Endothelial cell of umbilical vein (primary cell): ENCODE measurements around the gene GADD45A. TPM values are rescaled to one million over a fixed set of nuclear protein-coding genes. Genes with fewer than 3 reads are reported as not detected.
A peak's percentile ranks its signal among the peaks of the same experiment; 100 is the strongest.

ENCODE experiments used
- BruUV-seq: library from RNA; stranded (reverse); fragments of 400-500 nt; replicated peaks from 2 replicates; lab custom pipeline; 2021; lab: Mats Ljungman, UMichigan
- CTCF ChIA-PET: fragments of 300-600, 350-600 bp; sonication (Branson Sonifier 250); formaldehyde crosslinking; loops from one replicate; lab custom pipeline; 2021; ENCODE audit warnings: antibody characterized with exemption, inconsistent platforms; lab: Charles Lee
- POLR2A ChIA-PET: fragments of 300-600, 350-600 bp; sonication (Branson Sonifier 250); formaldehyde crosslinking; loops from one replicate; lab custom pipeline; 2021; ENCODE audit warnings: antibody characterized with exemption, inconsistent platforms; lab: Charles Lee
- DNase-seq: peaks from one replicate; pipeline ENCODE4 v3.0.0-alpha.2; 2011; ENCODE audit warnings: low read depth, low spot score
- FAIRE-seq: peaks from 2 replicates; lab custom pipeline; 2011; peaks lifted over from hg19 to GRCh38; lab: Jason Lieb, UNC
- H2AFZ ChIP-seq: 2 replicates; pipeline ENCODE4 v1.6.0; 2012; ENCODE audit warnings: low read depth, low read length, control low read depth, inconsistent platforms
- H3K27ac ChIP-seq: 2 replicates; pipeline ENCODE4 v1.5.1; 2011; ENCODE audit warnings: low read depth, mild to moderate bottlenecking, control low read depth, low read length, moderate library complexity; ENCODE audit not compliant: insufficient read depth
- H3K27me3 ChIP-seq, 2 experiments: 2 replicates each; pipeline versions ENCODE4 v1.6.0 to v1.6.1; 2011; ENCODE audit warnings: low read length in 2 of 2, mixed read lengths in 1 of 2; ENCODE audit not compliant: control insufficient read depth in 2 of 2, insufficient read depth in 2 of 2
- H3K36me3 ChIP-seq, 2 experiments: 2 replicates in 1 of 2; 3 replicates in 1 of 2; pipeline ENCODE4 v1.5.1; 2011; ENCODE audit warnings: low read length in 2 of 2, mild to moderate bottlenecking in 1 of 2, moderate library complexity in 1 of 2; ENCODE audit not compliant: control insufficient read depth in 2 of 2, insufficient read depth in 2 of 2; ENCODE audit errors: extremely low read depth in 1 of 2
- H3K4me1 ChIP-seq: 3 replicates; pipeline ENCODE4 v1.5.1; 2011; ENCODE audit warnings: mild to moderate bottlenecking, low read length; ENCODE audit not compliant: control insufficient read depth, insufficient read depth; ENCODE audit errors: extremely low read depth
- H3K4me2 ChIP-seq: 2 replicates; pipeline ENCODE4 v1.6.1; 2011; ENCODE audit warnings: low read length, control low read depth, mixed read lengths; ENCODE audit not compliant: insufficient read depth
- H3K4me3 ChIP-seq, 3 experiments: fragments of 200-600 bp in 1 of 3; sonication (generic), shearing (Covaris generic) in 1 of 3; replicated peaks in 1 of 3; 2 replicates each; pipeline ENCODE4 v1.5.1; 2011 to 2016; ENCODE audit warnings: control low read depth in 3 of 3, low read length in 3 of 3, mild to moderate bottlenecking in 2 of 3, inconsistent platforms in 1 of 3, low read depth in 1 of 3, moderate library complexity in 1 of 3; ENCODE audit not compliant: insufficient read depth in 1 of 3
- H3K79me2 ChIP-seq: 2 replicates; pipeline ENCODE4 v1.6.0; 2012; ENCODE audit warnings: low read length, inconsistent platforms; ENCODE audit not compliant: control insufficient read depth, insufficient read depth
- H3K9ac ChIP-seq: replicated peaks from 2 replicates; pipeline ENCODE3; 2011; ENCODE audit warnings: low read length, control low read depth; ENCODE audit not compliant: insufficient read depth; ENCODE audit errors: extremely low read depth
- H3K9me1 ChIP-seq: replicated peaks from 3 replicates; pipeline ENCODE4 v1.6.0; 2011; ENCODE audit warnings: mild to moderate bottlenecking, low read length; ENCODE audit not compliant: control insufficient read depth, insufficient read depth; ENCODE audit errors: extremely low read depth
- H3K9me3 ChIP-seq: replicated peaks from 2 replicates; pipeline ENCODE4 v1.5.1; 2012; ENCODE audit warnings: low read length, inconsistent platforms; ENCODE audit not compliant: control insufficient read depth, insufficient read depth
- H4K20me1 ChIP-seq: replicated peaks from 2 replicates; pipeline ENCODE3; 2011; ENCODE audit warnings: mild to moderate bottlenecking, low read length; ENCODE audit not compliant: control insufficient read depth, insufficient read depth; ENCODE audit errors: extremely low read depth
- CTCF ChIP-seq, 2 donors: IDR thresholded peaks; 1 replicate in 1 of 2; 2 replicates in 1 of 2; pipeline ENCODE4 v1.5.1; 2011; ENCODE audit warnings: low read length in 2 of 2, mild to moderate bottlenecking in 2 of 2, moderate library complexity in 2 of 2, control low read depth in 1 of 2, inconsistent platforms in 1 of 2, low read depth in 1 of 2; ENCODE audit not compliant: insufficient read depth in 1 of 2; ENCODE audit errors: extremely low read depth in 1 of 2
- EZH2 ChIP-seq: IDR thresholded peaks from 2 replicates; pipeline ENCODE4 v1.6.1; 2012; ENCODE audit warnings: borderline replicate concordance, low read depth, mild to moderate bottlenecking, moderate library complexity, low read length, inconsistent platforms; ENCODE audit not compliant: severe bottlenecking
- FOS ChIP-seq: IDR thresholded peaks from 2 replicates; pipeline ENCODE4 v1.6.1; 2011; ENCODE audit warnings: mild to moderate bottlenecking, low read length, moderate library complexity, borderline replicate concordance; ENCODE audit not compliant: insufficient read depth
- GATA2 ChIP-seq: IDR thresholded peaks from 2 replicates; pipeline ENCODE4 v1.7.0; 2011; ENCODE audit warnings: low read depth, mild to moderate bottlenecking, moderate library complexity, mixed read lengths, low read length; ENCODE audit not compliant: insufficient read length, insufficient read depth
- JUN ChIP-seq: IDR thresholded peaks from 2 replicates; pipeline ENCODE4 v1.6.1; 2011; ENCODE audit warnings: borderline replicate concordance, low read depth; ENCODE audit not compliant: insufficient read length, insufficient read depth
- MAX ChIP-seq: IDR thresholded peaks from 2 replicates; pipeline ENCODE4 v1.6.1; 2011; ENCODE audit not compliant: insufficient read depth, insufficient read length
- MYC ChIP-seq: IDR thresholded peaks from one replicate; pipeline ENCODE4 v1.6.1; 2011; ENCODE audit warnings: mild to moderate bottlenecking, low read depth, low read length
- POLR2A ChIP-seq: IDR thresholded peaks from 2 replicates; pipeline ENCODE4 v1.6.1; 2012; ENCODE audit warnings: low read depth, mild to moderate bottlenecking, control low read depth, low read length
- POLR2AphosphoS5 ChIP-seq: IDR thresholded peaks from 2 replicates; pipeline ENCODE4 v1.6.1; 2012; ENCODE audit warnings: low read depth, mild to moderate bottlenecking, control low read depth, low read length, moderate library complexity; ENCODE audit not compliant: insufficient read depth
- dilution Hi-C: fragments of 300-500 bp; cut with MboI; formaldehyde crosslinking; loops from one replicate; pipeline ENCODE4 v1.15.0; 2019; ENCODE audit warnings: low sequenced_read_pairs; ENCODE audit not compliant: extremely low pct_ligation_motif_present
- intact Hi-C: fragments of 100-400 bp; cut with micrococcal nuclease; formaldehyde crosslinking; loops from one replicate; pipeline ENCODE4 v1.10.0; 2022
- polyA plus RNA-seq, 4 experiments: library from polyadenylated mRNA; depleted of rRNA in 3 of 4; stranded (reverse) in 3 of 4; unstranded in 1 of 4; fragments of >200 nt; gene quantifications; 2 replicates each; pipeline versions ENCODE4 v1.2.1 to v1.2.3, GENCODE V29; 2011 to 2012; ENCODE audit warnings: missing spikeins in 1 of 4
- total RNA-seq: library from RNA; stranded (reverse); gene quantifications from 2 replicates; pipeline ENCODE4 v1.2.3, GENCODE V29; 2021

GADD45A gene
- total and polyA plus RNA-seq, 2 donors (not counting 3 experiments of a cell fraction or from before 2014, with no cell fraction given): 77.4 to 87.6 TPM

- intact Hi-C loops (loop anchor here (1.0 to 10.0 kb wide), 3 partner anchors 10 to 461 kb away; no protein-coding TSS in a partner anchor), dilution Hi-C loops (no loop called here)
- H3K4me1 ChIP-seq: peaks cover 51% of the 10 kb centered on the region
- no TSS peak for BruUV-seq
- TF ChIP-seq JUN (peak; percentile 87), FOS (peak; percentile 94), MYC (no peak), MAX (no peak), POLR2A (no peak), CTCF (IDR thresholded peaks at IDR 0.05; ENCODE audit: extremely low read depth in 1 of 2, insufficient read depth in 1 of 2, low read depth in 1 of 2, low read length in 2 of 2) (no peak), EZH2 (no peak), POLR2AphosphoS5 (peak; percentile 49), GATA2 (peak; percentile 67)
- peak overlapping the region; percentile 63 for H3K9ac ChIP-seq
- CTCF ChIA-PET: interaction anchor here (0.8 to 0.9 kb wide), 2 partner anchors 9 to 34 kb away, joined by 3 read pairs; no protein-coding TSS in a partner anchor
- POLR2A ChIA-PET: no interaction called here
- no peaks in the 10 kb centered on the region for H4K20me1 ChIP-seq
- peak overlapping the region; percentile 45 for H3K4me2 ChIP-seq
- peaks cover 22% of the 10 kb centered on the region for H3K79me2 ChIP-seq
- FAIRE-seq: peak; percentile 73
- no peaks in the 10 kb centered on the region for H3K9me1 ChIP-seq
- H3K36me3 ChIP-seq: peaks cover 0 to 4% of the 10 kb centered on the region in 2 experiments
- no peak overlapping the region for H2AFZ ChIP-seq
- H3K27me3 ChIP-seq: no peaks in the 10 kb centered on the region
- H3K9me3 ChIP-seq: no peaks in the 10 kb centered on the region
- peak; percentile 78 for DNase-seq
- H3K4me3 ChIP-seq: no peak overlapping the region
- H3K27ac ChIP-seq: peak overlapping the region; percentile 95
These were observed 41.2 kb downstream of the GADD45A start for GRCh38 chr1:67726224-67726623.
